ENCODE measurements around the gene RBFA.

GRCh38 chr18:79988451-79989194, 45.6 kb upstream of the RBFA start, which contains the start of gene TXNL4A:
- TF ChIP-seq POLR2A (IDR thresholded peaks at IDR 0.05) (peak; percentile 80 to 90), CTCF (IDR thresholded peaks at IDR 0.05) (no peak)
